IMR-90 (cell line): ENCODE measurements around the gene RBFOX2.

Experiments used
- CEBPB ChIP-seq: IDR thresholded peaks from 2 replicates; pipeline ENCODE4 v1.6.1; 2012; ENCODE audit warnings: low read depth, low read length, improper control_type of control experiment
- FOS ChIP-seq: fragments of 150-350 bp; IDR thresholded peaks from 2 replicates; pipeline ENCODE4 v1.6.1; 2016; ENCODE audit warnings: low read depth, low read length
- MAFK ChIP-seq: IDR thresholded peaks from 2 replicates; pipeline ENCODE4 v1.6.1; 2012; ENCODE audit warnings: low read depth, low read length, improper control_type of control experiment
- MXI1 ChIP-seq: IDR thresholded peaks from 2 replicates; pipeline ENCODE4 v1.6.1; 2012; ENCODE audit warnings: low read depth, mild to moderate bottlenecking, low read length, moderate library complexity, borderline replicate concordance
- POLR2A ChIP-seq: IDR thresholded peaks from 2 replicates; pipeline ENCODE4 v1.6.1; 2012; ENCODE audit warnings: mild to moderate bottlenecking, low read depth, low read length
- TF ChIP-seq, protein P1 (sequence below): fragments of 150-350 bp; IDR thresholded peaks from 2 replicates; pipeline ENCODE4 v1.6.1; 2017; ENCODE audit warnings: mild to moderate bottlenecking, antibody characterized with exemption, low read length, low read depth
- TF ChIP-seq, protein P2 (sequence below): conservative IDR thresholded peaks from 2 replicates; pipeline ENCODE4 v1.5.1; 2012; ENCODE audit warnings: mild to moderate bottlenecking, low read depth, low read length, improper control_type of control experiment
- TF ChIP-seq, protein P3 (sequence below): fragments of 150-350 bp; IDR thresholded peaks from 2 replicates; pipeline ENCODE4 v1.6.1; 2016; ENCODE audit warnings: low read depth, mild to moderate bottlenecking, low read length, moderate library complexity, borderline replicate concordance

DNA sequence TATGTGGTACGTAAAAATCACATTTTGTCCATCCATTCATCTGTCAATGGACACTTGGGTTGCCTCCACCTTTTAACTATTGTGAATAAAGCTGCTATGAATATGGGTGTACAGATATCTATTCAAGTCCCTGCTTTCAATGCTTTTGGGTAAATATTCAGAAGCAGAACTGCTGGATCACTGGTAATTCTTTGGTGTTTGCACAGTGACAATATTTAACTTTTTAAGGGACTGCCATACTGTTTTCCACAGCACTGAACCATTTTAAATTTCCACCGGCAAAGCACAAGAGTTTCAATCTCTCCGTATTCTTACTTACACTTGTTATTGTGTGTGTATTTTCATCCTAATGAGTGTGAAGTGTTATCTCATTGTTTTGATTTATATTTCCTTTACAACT is 79.4 kb downstream of the RBFOX2 start:
- TF ChIP-seq, protein P1, sequence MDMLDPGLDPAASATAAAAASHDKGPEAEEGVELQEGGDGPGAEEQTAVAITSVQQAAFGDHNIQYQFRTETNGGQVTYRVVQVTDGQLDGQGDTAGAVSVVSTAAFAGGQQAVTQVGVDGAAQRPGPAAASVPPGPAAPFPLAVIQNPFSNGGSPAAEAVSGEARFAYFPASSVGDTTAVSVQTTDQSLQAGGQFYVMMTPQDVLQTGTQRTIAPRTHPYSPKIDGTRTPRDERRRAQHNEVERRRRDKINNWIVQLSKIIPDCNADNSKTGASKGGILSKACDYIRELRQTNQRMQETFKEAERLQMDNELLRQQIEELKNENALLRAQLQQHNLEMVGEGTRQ, result no peak
- TF ChIP-seq, protein P2, sequence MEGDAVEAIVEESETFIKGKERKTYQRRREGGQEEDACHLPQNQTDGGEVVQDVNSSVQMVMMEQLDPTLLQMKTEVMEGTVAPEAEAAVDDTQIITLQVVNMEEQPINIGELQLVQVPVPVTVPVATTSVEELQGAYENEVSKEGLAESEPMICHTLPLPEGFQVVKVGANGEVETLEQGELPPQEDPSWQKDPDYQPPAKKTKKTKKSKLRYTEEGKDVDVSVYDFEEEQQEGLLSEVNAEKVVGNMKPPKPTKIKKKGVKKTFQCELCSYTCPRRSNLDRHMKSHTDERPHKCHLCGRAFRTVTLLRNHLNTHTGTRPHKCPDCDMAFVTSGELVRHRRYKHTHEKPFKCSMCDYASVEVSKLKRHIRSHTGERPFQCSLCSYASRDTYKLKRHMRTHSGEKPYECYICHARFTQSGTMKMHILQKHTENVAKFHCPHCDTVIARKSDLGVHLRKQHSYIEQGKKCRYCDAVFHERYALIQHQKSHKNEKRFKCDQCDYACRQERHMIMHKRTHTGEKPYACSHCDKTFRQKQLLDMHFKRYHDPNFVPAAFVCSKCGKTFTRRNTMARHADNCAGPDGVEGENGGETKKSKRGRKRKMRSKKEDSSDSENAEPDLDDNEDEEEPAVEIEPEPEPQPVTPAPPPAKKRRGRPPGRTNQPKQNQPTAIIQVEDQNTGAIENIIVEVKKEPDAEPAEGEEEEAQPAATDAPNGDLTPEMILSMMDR, result no peak
- no peak for TF ChIP-seq MXI1
- TF ChIP-seq CEBPB, result no peak
- TF ChIP-seq, protein P3, sequence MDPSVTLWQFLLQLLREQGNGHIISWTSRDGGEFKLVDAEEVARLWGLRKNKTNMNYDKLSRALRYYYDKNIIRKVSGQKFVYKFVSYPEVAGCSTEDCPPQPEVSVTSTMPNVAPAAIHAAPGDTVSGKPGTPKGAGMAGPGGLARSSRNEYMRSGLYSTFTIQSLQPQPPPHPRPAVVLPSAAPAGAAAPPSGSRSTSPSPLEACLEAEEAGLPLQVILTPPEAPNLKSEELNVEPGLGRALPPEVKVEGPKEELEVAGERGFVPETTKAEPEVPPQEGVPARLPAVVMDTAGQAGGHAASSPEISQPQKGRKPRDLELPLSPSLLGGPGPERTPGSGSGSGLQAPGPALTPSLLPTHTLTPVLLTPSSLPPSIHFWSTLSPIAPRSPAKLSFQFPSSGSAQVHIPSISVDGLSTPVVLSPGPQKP, result no peak
- TF ChIP-seq POLR2A, result no peak
- no peak for TF ChIP-seq FOS
- TF ChIP-seq MAFK, result no peak
